Articular chondrocyte of knee joint (primary cell): Measurements from ENCODE around the gene BMERB1. TPM values are rescaled to one million over a fixed set of nuclear protein-coding genes. Genes with fewer than 3 reads are reported as not detected.

Experiments
- total RNA-seq: library from RNA; depleted of rRNA; stranded (reverse); fragments of >200 nt; gene quantifications from 2 replicates; pipeline ENCODE4 v1.2.3, GENCODE V29; 2012

BMERB1 gene
- total RNA-seq: 68.7 and 69.0 TPM in 2 replicates

GRCh38 chr16:15434425-15435215 is at the start of gene BMERB1:
TSS of gene BMERB1 (plus strand) at chr16:15434588. CDS start at chr16:15434654, 66 bp downstream.

GRCh38 chr16:15395631-15396508 is 38.5 kb upstream of the BMERB1 start, which contains the start of gene MPV17L:
TSS of gene MPV17L (plus strand) at chr16:15395754. CDS start at chr16:15395898, 144 bp downstream.

Other genes starting within 250 kb of the BMERB1 start
- gene NPIPA5, start 56.3 kb upstream of the BMERB1 start, total RNA-seq: 0.78 and 2.5 TPM in 2 replicates
- 0.97 and 5.1 TPM in 2 replicates for gene MPV17L, start 38.8 kb upstream of the BMERB1 start, total RNA-seq
- gene MARF1, start 208.6 kb downstream of the BMERB1 start, total RNA-seq: 26.4 and 27.3 TPM in 2 replicates
- 29.7 and 32.9 TPM in 2 replicates for gene NDE1, start 215.7 kb downstream of the BMERB1 start, total RNA-seq